GM12872 (cell line): ENCODE data around the gene KDELR1.
A peak's percentile ranks its signal among the peaks of the same experiment; 100 is the strongest.

ENCODE experiments used
- TF ChIP-seq, protein P1 (sequence below): IDR thresholded peaks from 3 replicates; pipeline ENCODE4 v1.5.1; 2011; ENCODE audit warnings: low read depth, mild to moderate bottlenecking, low read length, moderate library complexity; ENCODE audit not compliant: insufficient read depth

The KDELR1 gene

DNA sequence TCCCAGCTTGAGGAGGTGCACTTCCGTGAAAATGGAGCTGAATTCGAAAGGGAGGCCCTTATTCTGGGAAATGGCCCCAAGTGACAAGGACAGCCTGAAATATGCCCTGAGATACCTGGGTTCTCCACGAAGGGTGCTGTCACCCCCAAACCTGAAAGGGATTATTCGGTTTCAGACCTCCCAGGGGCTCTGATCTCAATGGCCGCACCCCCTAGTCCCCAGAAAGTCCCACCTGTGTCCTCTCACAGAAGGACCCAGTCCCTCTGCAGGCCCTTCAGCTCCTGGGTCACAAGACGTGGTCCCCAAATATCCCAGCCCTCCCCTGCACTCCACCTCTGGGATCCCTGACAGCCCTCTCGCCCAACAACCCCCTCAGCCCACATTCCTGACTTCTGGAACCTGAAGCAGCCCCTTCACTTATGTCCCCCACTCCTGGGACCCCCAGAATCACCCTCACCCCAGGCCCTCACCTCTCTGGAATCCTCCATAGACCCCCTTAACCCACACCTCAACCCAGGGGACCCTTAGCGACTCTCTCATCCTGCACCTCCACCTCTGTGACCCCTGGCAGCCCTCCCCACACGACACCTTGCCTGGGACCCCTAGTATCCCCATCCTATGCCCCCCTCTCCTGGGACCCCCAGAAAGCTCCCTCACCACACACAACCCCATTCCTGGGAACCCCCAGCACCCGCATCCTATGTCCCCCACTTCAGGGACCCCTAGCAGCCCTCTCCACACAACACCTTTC is 26.6 kb downstream of the KDELR1 start:
- TF ChIP-seq, protein P1, sequence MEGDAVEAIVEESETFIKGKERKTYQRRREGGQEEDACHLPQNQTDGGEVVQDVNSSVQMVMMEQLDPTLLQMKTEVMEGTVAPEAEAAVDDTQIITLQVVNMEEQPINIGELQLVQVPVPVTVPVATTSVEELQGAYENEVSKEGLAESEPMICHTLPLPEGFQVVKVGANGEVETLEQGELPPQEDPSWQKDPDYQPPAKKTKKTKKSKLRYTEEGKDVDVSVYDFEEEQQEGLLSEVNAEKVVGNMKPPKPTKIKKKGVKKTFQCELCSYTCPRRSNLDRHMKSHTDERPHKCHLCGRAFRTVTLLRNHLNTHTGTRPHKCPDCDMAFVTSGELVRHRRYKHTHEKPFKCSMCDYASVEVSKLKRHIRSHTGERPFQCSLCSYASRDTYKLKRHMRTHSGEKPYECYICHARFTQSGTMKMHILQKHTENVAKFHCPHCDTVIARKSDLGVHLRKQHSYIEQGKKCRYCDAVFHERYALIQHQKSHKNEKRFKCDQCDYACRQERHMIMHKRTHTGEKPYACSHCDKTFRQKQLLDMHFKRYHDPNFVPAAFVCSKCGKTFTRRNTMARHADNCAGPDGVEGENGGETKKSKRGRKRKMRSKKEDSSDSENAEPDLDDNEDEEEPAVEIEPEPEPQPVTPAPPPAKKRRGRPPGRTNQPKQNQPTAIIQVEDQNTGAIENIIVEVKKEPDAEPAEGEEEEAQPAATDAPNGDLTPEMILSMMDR, result no peak

DNA sequence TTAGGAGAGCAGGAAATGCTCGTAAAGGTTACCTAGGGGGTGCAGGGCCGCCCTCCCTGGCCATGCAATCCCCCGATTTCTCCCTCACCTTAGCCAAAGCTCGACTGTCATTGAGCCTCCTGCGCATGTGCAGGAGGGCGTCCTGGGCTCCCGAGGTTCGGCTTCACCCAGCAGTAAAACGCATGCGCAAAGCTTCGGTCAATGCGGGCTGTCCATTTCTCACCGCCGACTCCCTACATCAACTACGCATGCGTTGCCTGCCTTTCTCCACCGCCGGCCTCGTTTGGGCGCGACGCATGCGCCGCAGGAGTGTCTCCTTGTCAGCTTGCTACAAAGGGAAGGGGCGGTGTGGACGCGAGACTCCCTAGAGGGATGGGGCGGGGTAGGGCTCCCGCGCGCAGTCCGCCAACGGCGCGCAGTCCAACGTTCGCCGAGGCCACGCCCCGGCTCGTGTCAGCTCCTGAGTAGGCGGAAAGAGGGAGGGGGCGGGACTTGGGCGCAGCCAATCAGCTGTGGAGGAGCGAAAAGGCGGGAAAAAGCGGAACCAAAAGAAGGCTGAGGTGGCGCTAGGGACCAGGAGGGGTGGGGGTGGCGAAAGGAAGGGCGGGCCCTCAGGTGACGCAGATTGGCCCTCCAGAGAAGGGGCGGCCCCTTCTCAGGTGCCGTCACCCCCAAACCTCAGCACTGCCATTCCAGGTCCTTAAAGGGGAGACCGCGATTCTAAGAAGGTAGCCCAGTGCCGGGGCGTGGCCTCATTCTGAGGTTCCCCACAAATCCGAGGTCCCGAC is 27.3 kb downstream of the KDELR1 start, which contains the start of the genes SYNGR4 and TMEM143:
TSS of gene SYNGR4 (plus strand) at position 558 of the 788 bp plus-strand sequence. CDS start 1,476 bp downstream, outside the sequence.
TSS of gene TMEM143 (minus strand) at position 131 of the 788 bp plus-strand sequence. CDS start at position 111, 20 bp downstream.
- TF ChIP-seq, protein P1, result no peak

DNA sequence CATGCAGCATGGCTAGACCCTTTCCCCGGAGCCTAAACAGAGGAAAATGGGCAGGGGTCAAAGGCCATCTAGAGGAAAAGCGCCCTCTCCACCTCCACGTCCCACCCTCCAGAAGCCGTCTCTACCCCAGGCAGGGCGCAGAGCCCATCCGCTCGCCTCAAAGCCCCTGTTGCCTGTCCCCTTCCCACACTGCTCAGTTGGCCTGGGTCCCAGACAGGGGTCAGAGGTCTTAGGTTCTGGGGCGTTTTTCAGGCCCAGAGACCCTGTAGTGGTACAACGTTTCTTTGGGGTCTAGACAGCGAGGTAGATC is 27.9 kb downstream of the KDELR1 start:
- TF ChIP-seq, protein P1, result no peak

DNA sequence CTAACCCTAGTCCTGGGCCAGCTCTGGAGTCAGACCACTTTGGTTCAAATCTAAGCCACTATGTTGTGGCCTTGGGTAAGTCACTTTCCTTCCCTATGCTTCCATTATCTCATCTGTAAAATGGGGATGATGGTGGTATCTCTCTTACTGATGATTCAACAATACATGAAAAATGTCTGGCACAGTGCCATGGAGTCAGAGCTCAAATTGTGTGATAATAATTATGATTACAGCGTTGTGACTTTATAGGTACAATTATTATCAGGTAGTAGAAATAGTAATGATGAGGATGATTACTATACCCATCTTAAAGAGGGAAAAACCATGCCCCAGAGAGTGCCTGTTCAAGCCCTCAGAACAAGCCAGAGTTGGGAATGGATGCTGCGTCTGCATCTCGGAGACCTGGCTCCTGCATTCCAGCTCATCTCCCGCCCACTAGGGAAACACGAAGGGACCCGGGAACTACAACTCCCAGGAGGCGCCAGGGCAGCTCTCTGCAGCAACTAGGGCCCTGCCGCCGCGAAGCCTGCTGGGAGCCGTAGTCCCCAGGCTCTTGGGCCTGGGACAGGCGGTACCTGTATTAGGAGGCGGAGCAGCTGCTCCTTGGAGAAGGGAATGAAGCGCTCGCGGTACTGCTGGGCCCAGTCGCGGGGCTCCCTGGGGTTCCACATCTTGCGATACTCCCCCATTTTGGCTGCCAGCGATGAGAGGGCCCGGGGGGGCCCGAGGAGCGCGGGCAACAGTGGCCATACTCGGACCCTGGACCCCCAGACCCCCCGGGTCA is 28.4 kb downstream of the KDELR1 start:
- TF ChIP-seq, protein P1, result 0 out of 3 replicates have a peak, but pooled peaks have one; percentile 2

DNA sequence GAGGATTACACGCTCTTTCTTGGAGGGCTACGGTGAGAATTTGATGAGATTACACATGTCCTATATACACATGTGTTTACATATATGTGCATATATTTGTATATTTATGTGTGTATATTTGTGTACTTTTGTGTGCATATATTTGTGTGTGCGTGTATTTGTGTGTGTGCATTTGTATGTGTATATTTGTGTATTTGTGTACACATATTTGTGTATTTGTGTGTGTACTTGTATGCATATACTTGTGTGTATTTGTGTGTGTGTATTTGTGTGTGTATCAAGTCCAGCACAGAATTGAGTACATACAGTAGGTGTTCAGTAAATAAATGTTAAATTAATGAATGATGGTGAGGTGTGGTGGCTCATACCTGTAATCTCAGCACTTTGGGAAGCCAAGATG is 29.4 kb downstream of the KDELR1 start:
- TF ChIP-seq, protein P1, result no peak

DNA sequence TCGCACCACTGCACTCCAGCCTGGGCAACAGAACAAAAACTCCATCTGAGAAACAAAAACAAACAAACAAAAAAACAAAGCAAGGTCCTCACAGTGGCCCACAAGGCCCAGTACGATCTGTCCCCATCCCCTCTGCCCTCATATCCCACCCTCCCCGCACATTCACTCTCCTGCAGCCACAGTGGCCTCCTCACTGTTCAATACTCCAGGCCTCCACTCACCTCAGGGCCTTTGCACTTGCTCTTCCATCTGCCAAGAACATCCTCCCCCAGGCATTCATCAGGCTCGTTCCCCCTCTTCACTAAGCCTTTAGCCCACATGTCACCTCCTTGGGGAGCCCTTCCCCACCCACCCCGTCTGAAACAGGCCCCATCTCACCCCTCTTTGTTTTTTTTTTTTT is 32.2 kb downstream of the KDELR1 start:
- TF ChIP-seq, protein P1, result no peak
